DMS153 treated with DMSO at 0.1 percent for 48 hours (cell line): ENCODE measurements around the gene MRPL45.
"Not testable (repeated sequence)": the region's sequence is repeated elsewhere in the genome, so short reads cannot be mapped to it uniquely, and the experiment has no call there.

Experiments
- DNase-seq: peaks from one replicate; lab custom pipeline; 2025; ENCODE audit not compliant: unreplicated experiment; lab: John Stamatoyannopoulos, UW

The MRPL45 gene

GRCh38 chr17:38296834-38297517 lies at the start of gene MRPL45:
Gene MRPL45, plus strand, starts transcription at chr17:38297168. Its CDS starts 16 bp downstream, at chr17:38297184.
- DNase-seq, result peak; percentile 88

GRCh38 chr17:38253191-38253590 lies 43.8 kb upstream of the MRPL45 start:
- DNase-seq, result not testable (repeated sequence)

- not testable (repeated sequence) for DNase-seq
These were observed 42.6 kb upstream of the MRPL45 start for GRCh38 chr17:38254357-38254756.

GRCh38 chr17:38257013-38257621 lies 39.9 kb upstream of the MRPL45 start:
- DNase-seq, result peak; percentile 36

- DNase-seq, result not testable (repeated sequence)
These were observed 30.9 kb upstream of the MRPL45 start for GRCh38 chr17:38265974-38266506.

- DNase-seq, result not testable (repeated sequence)
These were observed 30.4 kb upstream of the MRPL45 start for GRCh38 chr17:38266571-38266970.

GRCh38 chr17:38268138-38268537 lies 28.8 kb upstream of the MRPL45 start:
- not testable (repeated sequence) for DNase-seq

- not testable (repeated sequence) for DNase-seq
These were observed 27.9 kb upstream of the MRPL45 start for GRCh38 chr17:38269045-38269444.

- not testable (repeated sequence) for DNase-seq
These were observed 27.4 kb upstream of the MRPL45 start for GRCh38 chr17:38269552-38269951.

- not testable (repeated sequence) for DNase-seq
These were observed 11.0 kb upstream of the MRPL45 start for GRCh38 chr17:38285994-38286393.

- DNase-seq, result not testable (repeated sequence)
These were observed 10.4 kb upstream of the MRPL45 start for GRCh38 chr17:38286501-38287091.

- DNase-seq, result not testable (repeated sequence)
These were observed 8.6 kb upstream of the MRPL45 start for GRCh38 chr17:38288217-38288827.

GRCh38 chr17:38289760-38290159 lies 7.2 kb upstream of the MRPL45 start:
- not testable (repeated sequence) for DNase-seq

GRCh38 chr17:38295602-38296365 lies 1.2 kb upstream of the MRPL45 start:
- DNase-seq, result not testable (repeated sequence)

GRCh38 chr17:38315497-38315896 lies 18.5 kb downstream of the MRPL45 start:
- DNase-seq, result no peak

- DNase-seq, result no peak
These were observed 20.1 kb downstream of the MRPL45 start for GRCh38 chr17:38317081-38317480.

- no peak for DNase-seq
These were observed 23.5 kb downstream of the MRPL45 start for GRCh38 chr17:38320482-38320881.

- DNase-seq, result peak; percentile 22
These were observed 25.3 kb downstream of the MRPL45 start for GRCh38 chr17:38322156-38322779.

- DNase-seq, result no peak
These were observed 25.9 kb downstream of the MRPL45 start for GRCh38 chr17:38322897-38323296.

GRCh38 chr17:38324141-38324697 lies 27.3 kb downstream of the MRPL45 start:
- DNase-seq, result no peak
